Activated CD4-positive, CD25-positive, alpha-beta regulatory T cell (primary cell): ENCODE measurements around the gene TOMM6.

Experiments used
- DNase-seq, 4 experiments: peaks; one replicate each; lab custom pipeline; 2025; lab: John Stamatoyannopoulos, UW

Gene TOMM6

GRCh38 chr6:41824571-41825569, 37.4 kb downstream of the TOMM6 start:
- DNase-seq: no peak

GRCh38 chr6:41826343-41827022, 39.0 kb downstream of the TOMM6 start:
- no peak for DNase-seq

DNA sequence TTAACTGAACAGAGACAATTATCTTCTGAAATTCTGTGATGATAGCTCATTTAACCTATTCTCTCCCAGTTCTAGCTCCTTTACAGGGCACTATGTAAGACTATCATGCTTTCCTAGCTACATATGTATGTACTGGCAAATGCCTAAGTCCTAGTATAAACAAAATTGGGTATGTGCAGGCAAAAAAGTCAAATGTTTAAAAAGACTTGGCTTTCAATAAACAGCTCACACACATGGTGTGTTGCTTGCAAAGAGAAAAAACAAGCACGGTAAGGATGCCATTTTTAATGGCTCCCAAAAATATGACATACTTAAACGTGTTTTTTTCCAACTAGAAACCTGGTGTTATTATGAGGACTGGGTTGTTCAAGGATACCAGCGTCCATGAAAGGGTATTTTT, 44.8 kb downstream of the TOMM6 start:
- DNase-seq: no peak

- DNase-seq: no peak
Measured at GRCh38 chr6:41836022-41836659, 48.6 kb downstream of the TOMM6 start.

DNA sequence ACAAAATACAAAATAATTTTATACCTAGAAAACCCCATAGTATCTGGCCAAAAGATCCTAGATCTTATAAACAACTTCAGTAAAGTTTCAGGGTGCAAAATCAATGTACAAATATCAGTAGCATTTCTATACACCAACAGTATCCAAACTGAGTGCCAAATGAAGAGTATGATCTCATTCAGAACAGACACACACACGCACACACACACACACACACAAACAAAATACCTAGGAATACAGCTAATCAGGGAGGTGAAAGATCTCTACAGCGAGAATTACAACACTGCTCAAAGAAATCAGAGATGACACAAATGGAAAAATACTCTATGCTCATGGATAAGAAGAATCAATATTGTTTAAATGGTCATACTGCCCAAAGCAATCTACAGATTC, 49.2 kb downstream of the TOMM6 start:
- no peak for DNase-seq
